Activated T-helper 2 cell treated with anti-CD3 and anti-CD28 coated beads, Interferon-gamma antibody, Interleukin-2, Interleukin-4, amounts not matched to agents 10 μg/mL and 5 μg/mL and 100 μg/mL, durations not matched to agents 14 hours and 24 hours and 36 hours (primary cell): ENCODE data around the gene LGSN. TPM values are rescaled to one million over a fixed set of nuclear protein-coding genes. Genes with fewer than 3 reads are reported as not detected.
"Not testable (repeated sequence)": the region's sequence is repeated elsewhere in the genome, so short reads cannot be mapped to it uniquely, and the experiment has no call there.

Experiments used
- DNase-seq: peaks from one replicate; pipeline ENCODE4 v3.0.0; 2021; ENCODE audit warnings: low spot score
- H3K27ac Mint-ChIP-seq: one replicate; pipeline ENCODE4 v1.8.0; 2021; ENCODE audit warnings: mixed read lengths
- H3K27me3 Mint-ChIP-seq: one replicate; pipeline ENCODE4 v1.8.0; 2021; ENCODE audit warnings: low read depth, mixed read lengths
- H3K36me3 Mint-ChIP-seq: one replicate; pipeline ENCODE4 v1.8.0; 2021; ENCODE audit warnings: low read depth, mixed read lengths
- H3K4me1 Mint-ChIP-seq: one replicate; pipeline ENCODE4 v1.8.0; 2021; ENCODE audit warnings: low read depth, mixed read lengths
- H3K4me3 Mint-ChIP-seq: one replicate; pipeline ENCODE4 v1.8.0; 2021; ENCODE audit warnings: low read depth, mild to moderate bottlenecking, moderate library complexity, mixed read lengths
- H3K9me3 Mint-ChIP-seq: one replicate; pipeline ENCODE4 v1.8.0; 2021; ENCODE audit warnings: mixed read lengths
- intact Hi-C: fragments of 100-400 bp; cut with micrococcal nuclease; formaldehyde crosslinking; loops from one replicate; pipeline ENCODE4 v1.15.1; 2023
- total RNA-seq: library from RNA; stranded (reverse); gene quantifications from 2 replicates; pipeline ENCODE4 v1.2.3, GENCODE V29; 2022

LGSN gene
- total RNA-seq, 1 donor from 2014 or later: not detected

DNA sequence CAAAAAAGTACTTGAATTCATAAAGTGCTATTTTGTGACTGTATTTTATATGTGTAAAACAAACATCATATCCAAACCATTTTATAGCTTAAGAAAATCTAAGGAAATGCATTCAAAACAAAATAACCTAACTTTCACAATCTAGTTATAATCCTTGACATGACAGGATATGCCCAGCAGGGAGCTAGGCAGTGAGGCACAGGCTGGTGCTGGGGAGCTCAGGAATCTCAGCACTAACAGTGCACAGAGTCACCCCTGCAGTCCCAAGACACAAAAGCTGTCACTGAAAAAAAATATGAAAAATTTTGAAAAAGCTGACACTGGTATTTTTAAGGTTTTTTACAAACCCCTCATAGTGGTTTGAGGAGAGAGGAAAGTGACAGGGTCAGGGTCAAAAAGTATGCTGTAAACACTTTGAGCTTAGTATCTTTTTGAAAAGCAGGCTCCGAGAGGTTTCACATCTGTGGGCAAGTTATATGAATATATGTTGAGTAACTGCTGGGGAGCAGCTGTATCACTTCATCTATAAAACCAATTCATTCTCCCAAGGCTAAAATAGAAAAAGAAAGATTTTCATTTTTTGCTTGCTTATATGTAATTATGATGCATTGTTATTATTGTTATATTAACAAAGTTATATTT is 24.1 kb downstream of the LGSN start:
- H3K36me3 Mint-ChIP-seq: no peaks in the 10 kb centered on the region
- no peaks in the 10 kb centered on the region for H3K4me1 Mint-ChIP-seq
- H3K27ac Mint-ChIP-seq: no peak overlapping the region
- intact Hi-C loops: no loop called here
- DNase-seq: no peak
- H3K4me3 Mint-ChIP-seq: no peak overlapping the region
- no peaks in the 10 kb centered on the region for H3K9me3 Mint-ChIP-seq
- no peaks in the 10 kb centered on the region for H3K27me3 Mint-ChIP-seq

DNA sequence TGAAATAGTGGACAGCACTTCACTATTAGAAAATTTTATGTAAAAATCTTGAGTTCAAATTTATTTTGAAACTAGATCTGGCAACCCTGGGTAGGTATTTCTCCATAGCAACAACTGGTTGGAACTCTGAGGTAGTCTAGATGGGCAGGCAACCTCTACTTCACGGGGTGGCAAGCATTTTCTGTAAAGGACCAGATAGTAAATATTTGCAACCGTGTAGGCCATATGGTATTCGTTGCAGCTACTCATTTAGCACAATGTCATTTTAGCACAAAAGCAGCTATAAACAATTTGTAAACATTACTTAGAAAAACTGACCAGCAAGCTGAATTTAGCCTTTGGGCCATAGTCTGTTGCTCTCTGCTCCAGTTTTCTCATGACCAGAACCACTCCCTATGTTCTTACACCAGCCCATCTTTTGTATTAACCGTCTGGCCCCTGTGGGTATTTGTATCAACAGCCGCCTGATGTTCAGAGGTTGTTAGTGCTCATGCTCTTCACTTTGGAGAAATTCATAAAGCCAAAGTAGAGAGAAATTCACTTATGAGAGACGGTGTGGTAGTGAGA is 29.2 kb downstream of the LGSN start:
- no peak for DNase-seq
- Mint-ChIP-seq H3K9me3 (no peaks in the 10 kb centered on the region), H3K27ac (no peak overlapping the region), H3K36me3 (no peaks in the 10 kb centered on the region), H3K4me3 (no peak overlapping the region), H3K4me1 (no peaks in the 10 kb centered on the region), H3K27me3 (peaks cover 2% of the 10 kb centered on the region)
- intact Hi-C loops: no loop called here

DNA sequence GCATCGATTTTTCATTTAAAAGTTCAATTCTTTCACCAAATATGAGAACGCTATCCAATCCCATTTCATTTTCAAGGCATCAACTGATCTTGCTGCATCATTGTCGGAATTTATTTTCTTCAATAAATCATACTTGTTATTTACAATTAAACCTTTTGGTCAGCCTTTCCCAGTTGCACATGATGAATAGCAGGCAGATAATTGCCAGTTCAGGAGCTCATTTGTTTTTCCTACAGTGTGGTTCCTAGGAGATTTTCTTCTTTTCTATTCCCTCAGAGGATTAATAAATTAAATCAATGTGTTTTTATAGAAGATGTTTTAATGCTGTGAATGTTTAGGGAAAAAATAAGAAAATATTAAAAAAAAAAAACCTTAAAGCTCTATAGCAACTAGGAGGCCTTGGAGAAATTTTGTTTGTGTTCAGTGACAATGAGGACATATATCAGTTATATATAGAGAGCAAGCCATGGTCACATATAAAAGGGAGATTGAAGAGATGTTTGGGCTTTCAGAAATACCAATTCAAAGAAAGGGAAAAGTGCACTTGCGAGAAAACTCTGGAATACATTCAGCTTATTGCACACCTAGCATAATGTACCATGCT is 30.4 kb downstream of the LGSN start:
- H3K27me3 Mint-ChIP-seq: peaks cover 2% of the 10 kb centered on the region
- H3K4me1 Mint-ChIP-seq: no peaks in the 10 kb centered on the region
- no peak for DNase-seq
- intact Hi-C loops: no loop called here
- H3K4me3 Mint-ChIP-seq: no peak overlapping the region
- no peaks in the 10 kb centered on the region for H3K9me3 Mint-ChIP-seq
- no peak overlapping the region for H3K27ac Mint-ChIP-seq
- no peaks in the 10 kb centered on the region for H3K36me3 Mint-ChIP-seq

DNA sequence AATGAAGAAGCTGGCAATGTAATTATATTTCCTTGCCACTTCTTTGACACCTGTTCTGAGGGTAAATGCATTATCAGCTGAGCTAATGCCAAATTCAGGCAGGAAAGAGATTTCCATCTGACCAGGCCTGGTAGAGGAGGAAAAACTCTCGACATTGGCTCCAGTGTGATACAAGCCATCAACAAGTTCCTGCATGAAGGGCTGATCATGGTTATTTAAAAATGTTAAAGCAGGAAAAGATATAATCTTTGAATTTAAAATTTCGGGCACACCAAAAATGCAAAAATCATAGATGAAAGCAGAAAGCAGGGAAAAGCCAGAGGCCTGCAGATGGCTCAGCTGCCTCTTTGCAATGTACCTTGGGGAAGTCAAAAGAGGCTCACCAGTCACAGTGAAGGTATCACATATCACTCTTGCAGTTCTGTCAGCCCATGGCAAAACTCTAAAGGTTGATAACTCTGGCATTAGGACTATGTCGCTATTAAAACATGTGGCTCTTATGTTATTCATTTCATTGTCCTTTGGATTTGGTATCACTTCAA is 39.1 kb downstream of the LGSN start:
- H3K9me3 Mint-ChIP-seq: no peaks in the 10 kb centered on the region
- peaks cover under 1% of the 10 kb centered on the region for H3K27me3 Mint-ChIP-seq
- no peak for DNase-seq
- H3K36me3 Mint-ChIP-seq: no peaks in the 10 kb centered on the region
- no peak overlapping the region for H3K27ac Mint-ChIP-seq
- intact Hi-C loops: no loop called here
- H3K4me3 Mint-ChIP-seq: no peak overlapping the region
- H3K4me1 Mint-ChIP-seq: no peaks in the 10 kb centered on the region

DNA sequence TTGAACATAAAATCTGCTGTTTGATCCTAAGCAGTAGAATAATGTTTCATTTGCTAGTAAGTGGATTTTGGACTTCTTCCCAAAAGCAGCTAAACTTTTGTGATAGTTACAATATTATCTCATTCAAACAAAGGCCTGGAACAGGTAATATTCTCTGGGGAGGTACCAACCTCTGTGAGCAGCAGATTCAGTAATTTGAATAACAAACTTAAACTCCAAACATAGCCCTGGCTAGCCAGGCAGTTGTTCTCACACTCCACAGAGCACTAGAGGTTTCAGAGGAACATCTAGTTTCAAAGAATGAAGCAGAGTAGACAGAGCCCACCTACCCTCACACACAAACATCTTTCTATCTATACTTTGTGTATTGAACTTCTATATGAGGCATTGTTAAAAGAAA is 40.9 kb downstream of the LGSN start:
- no peaks in the 10 kb centered on the region for H3K4me1 Mint-ChIP-seq
- no peaks in the 10 kb centered on the region for H3K36me3 Mint-ChIP-seq
- DNase-seq: no peak
- H3K9me3 Mint-ChIP-seq: no peaks in the 10 kb centered on the region
- intact Hi-C loops: no loop called here
- H3K27ac Mint-ChIP-seq: no peak overlapping the region
- no peak overlapping the region for H3K4me3 Mint-ChIP-seq
- H3K27me3 Mint-ChIP-seq: no peaks in the 10 kb centered on the region

DNA sequence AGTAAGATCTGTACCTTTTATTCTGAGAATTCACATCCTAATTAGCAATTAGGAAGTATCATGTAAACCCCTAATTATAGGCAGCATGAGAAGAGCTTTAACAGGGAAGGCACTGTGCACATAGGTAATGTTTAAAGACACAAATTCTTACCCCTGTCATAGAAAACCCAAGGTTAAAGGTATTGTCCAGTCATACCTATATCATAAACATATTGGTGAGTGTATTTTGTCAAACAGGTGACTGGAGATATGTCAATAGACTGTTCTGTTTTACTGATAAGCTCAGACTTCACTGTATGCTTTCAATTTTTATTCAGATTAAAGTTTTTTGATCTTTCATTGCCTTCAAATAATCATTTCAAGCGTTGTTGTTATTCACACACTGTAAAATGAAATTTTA is 43.8 kb downstream of the LGSN start:
- Mint-ChIP-seq H3K27ac (no peak overlapping the region), H3K4me1 (no peaks in the 10 kb centered on the region), H3K27me3 (no peaks in the 10 kb centered on the region), H3K4me3 (no peak overlapping the region), H3K36me3 (no peaks in the 10 kb centered on the region), H3K9me3 (no peaks in the 10 kb centered on the region)
- intact Hi-C loops: no loop called here
- no peak for DNase-seq

DNA sequence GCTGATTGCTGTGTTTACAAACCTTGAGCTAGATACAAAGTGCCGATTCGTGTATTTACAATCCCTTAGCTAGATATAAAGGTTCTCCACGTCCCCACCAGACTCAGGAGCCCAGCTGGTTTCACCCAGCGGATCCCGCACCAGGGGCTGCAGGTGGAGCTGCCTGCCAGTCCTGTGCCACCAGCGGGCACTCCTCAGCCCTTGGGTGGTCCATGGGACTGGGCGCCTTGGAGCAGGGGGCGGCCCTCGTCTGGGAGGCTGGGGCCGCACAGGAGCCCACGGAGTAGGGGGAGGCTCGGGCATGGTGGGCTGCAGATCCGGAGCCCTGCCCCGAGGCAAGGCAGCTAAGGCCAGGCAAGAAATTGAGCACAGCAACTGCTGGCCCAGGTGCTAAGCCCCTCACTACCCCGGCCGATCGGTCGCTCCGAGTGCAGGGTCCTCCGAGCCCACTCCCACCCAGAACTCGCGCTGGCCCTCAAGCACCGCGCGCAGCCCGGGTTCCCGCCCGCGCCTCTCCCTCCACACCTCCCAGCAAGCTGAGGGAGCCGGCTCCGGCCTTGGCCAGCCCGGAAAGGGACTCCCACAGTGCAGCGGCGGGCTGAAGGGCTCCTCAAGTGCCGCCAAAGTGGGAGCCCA is 44.9 kb downstream of the LGSN start:
- H3K4me1 Mint-ChIP-seq, H3K27me3 Mint-ChIP-seq, intact Hi-C loops, H3K27ac Mint-ChIP-seq, H3K4me3 Mint-ChIP-seq, H3K36me3 Mint-ChIP-seq, DNase-seq, H3K9me3 Mint-ChIP-seq: not testable (repeated sequence)

DNA sequence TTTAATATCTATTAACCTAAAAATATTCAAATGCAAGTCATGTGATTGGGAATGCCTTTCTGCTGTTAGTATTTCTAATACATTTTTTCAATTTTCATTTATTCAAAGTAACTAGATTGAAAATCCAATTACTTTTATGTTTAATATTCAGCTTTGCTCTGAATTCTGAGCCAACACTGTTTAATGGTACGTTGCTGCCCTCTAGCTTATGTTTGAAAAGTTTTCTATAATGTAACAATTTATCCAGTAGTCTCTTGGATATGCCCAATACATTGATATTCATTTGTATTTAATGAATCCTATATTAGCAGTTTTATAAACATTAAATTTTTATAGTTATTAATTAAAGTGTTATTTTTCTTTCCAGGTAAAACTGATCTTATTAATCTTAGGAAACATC is 47.4 kb downstream of the LGSN start:
- no peaks in the 10 kb centered on the region for H3K4me1 Mint-ChIP-seq
- no peak overlapping the region for H3K27ac Mint-ChIP-seq
- no peak for DNase-seq
- intact Hi-C loops: no loop called here
- no peaks in the 10 kb centered on the region for H3K9me3 Mint-ChIP-seq
- no peaks in the 10 kb centered on the region for H3K36me3 Mint-ChIP-seq
- no peak overlapping the region for H3K4me3 Mint-ChIP-seq
- no peaks in the 10 kb centered on the region for H3K27me3 Mint-ChIP-seq

DNA sequence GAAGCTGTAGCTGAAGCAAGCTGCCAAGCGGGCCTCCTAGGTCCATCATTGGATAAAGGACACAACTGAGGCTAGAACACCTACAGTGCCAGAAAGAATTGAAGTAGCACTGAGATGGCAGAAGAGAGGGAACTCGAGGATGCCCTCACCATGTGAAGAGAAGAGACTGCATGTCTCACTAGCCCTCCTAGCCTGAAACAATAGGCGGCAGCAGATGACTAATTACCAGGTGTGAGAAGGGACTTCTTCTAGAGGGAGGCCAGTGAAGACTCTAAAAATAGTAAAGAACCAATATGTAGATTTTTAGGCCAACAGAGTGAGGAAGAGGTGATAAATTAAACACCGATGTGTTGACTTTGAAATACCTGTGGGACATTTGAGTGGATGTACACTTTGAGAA is 50.3 kb downstream of the LGSN start:
- DNase-seq: no peak
- intact Hi-C loops: no loop called here
- Mint-ChIP-seq H3K27me3 (no peaks in the 10 kb centered on the region), H3K9me3 (no peaks in the 10 kb centered on the region), H3K4me1 (no peaks in the 10 kb centered on the region), H3K4me3 (no peak overlapping the region), H3K27ac (no peak overlapping the region), H3K36me3 (no peaks in the 10 kb centered on the region)

DNA sequence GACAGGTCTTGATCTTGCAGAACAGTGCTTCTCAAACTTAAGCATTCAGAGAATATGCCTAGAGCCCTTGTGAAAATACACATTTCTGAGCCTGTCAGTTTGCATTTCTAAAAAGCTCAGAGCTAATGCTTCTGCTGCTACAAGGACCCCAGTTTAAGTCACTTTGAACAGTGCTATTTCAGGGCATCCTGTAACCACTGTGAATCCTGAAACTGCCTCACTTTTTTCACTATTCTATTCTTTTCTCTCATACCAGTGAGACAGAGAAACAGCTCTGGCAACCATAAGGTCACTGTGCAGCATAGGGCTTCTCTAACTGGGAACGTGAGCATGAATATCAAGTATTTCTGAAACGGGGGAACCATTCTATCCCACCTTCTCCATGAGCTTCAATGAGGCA is 51.2 kb downstream of the LGSN start:
- intact Hi-C loops: no loop called here
- no peaks in the 10 kb centered on the region for H3K9me3 Mint-ChIP-seq
- no peak overlapping the region for H3K27ac Mint-ChIP-seq
- H3K4me3 Mint-ChIP-seq: no peak overlapping the region
- H3K27me3 Mint-ChIP-seq: no peaks in the 10 kb centered on the region
- no peak for DNase-seq
- no peaks in the 10 kb centered on the region for H3K36me3 Mint-ChIP-seq
- no peaks in the 10 kb centered on the region for H3K4me1 Mint-ChIP-seq

DNA sequence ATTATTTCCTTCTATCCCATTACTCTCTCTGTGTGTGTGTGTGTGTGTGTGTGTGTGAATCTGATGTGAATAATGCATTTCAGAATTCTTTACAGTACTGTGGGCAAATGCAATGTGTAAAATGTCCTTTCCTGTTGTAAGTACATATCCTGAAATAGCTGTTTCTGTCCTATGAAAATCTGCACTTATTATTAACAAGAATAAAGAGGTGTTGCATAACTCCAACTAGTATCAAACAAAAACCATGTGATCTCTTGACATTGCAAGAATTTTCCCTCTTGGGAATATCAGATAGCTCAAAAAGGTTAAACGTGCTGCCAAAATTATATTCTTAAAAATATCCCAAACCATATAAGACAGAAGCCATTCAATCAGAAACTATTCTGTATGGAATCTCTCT is 52.0 kb downstream of the LGSN start:
- no peak for DNase-seq
- H3K27ac Mint-ChIP-seq: no peak overlapping the region
- no peaks in the 10 kb centered on the region for H3K9me3 Mint-ChIP-seq
- intact Hi-C loops: no loop called here
- no peaks in the 10 kb centered on the region for H3K4me1 Mint-ChIP-seq
- no peak overlapping the region for H3K4me3 Mint-ChIP-seq
- H3K27me3 Mint-ChIP-seq: no peaks in the 10 kb centered on the region
- no peaks in the 10 kb centered on the region for H3K36me3 Mint-ChIP-seq

DNA sequence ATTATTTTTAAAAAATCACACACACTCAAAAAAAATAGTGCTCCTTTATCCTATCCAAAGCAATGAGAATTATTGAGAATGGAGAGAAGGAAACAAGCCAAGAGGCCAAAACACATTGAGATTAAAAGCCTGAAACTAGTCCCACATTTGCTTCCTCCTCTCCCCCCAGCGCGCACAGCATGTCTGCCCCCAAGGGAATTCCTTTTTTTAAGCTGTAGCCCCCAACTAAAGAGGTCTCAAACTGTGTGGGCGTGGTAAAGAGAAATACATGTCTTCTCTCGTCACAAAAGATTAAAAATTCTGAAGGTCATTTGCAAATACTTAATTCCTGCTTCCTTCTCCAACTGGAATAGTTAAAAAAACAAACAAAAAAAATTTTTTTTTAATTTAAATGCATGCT is 52.7 kb downstream of the LGSN start:
- Mint-ChIP-seq H3K4me1 (no peaks in the 10 kb centered on the region), H3K9me3 (no peaks in the 10 kb centered on the region), H3K36me3 (no peaks in the 10 kb centered on the region), H3K27me3 (no peaks in the 10 kb centered on the region), H3K4me3 (no peak overlapping the region), H3K27ac (no peak overlapping the region)
- no peak for DNase-seq
- intact Hi-C loops: no loop called here

DNA sequence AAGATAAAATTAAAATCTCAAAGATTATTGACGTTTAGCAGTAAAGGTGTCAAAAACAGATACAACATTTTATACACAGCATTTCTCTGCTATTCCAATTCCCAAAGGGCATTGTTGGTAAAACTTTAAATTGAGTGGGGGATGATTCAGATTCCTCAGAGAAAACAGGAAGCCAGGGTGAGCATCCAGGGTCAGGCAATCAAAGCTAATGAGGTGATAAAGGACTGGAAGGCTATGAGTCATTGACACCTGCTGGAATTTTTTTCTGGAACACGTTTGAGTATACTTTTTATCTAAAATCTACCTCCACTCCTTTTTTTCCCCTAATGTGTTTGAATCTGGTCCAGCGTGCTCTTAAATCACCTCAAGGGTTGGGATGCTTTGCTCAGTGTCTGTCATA is 56.3 kb downstream of the LGSN start:
- Mint-ChIP-seq H3K27ac (no peak overlapping the region), H3K4me3 (no peak overlapping the region)
- intact Hi-C loops: no loop called here

More for the DNA sequence above, 56.3 kb downstream of the LGSN start:
- no peaks in the 10 kb centered on the region for H3K9me3 Mint-ChIP-seq
- H3K4me1 Mint-ChIP-seq: no peaks in the 10 kb centered on the region
- DNase-seq: no peak
- H3K36me3 Mint-ChIP-seq: no peaks in the 10 kb centered on the region
- no peaks in the 10 kb centered on the region for H3K27me3 Mint-ChIP-seq
